HFF-Myc (cell line): ENCODE measurements around the gene NPC1L1.

Experiments
- DNase-seq: peaks from one replicate; pipeline ENCODE4 v3.0.0-alpha.2; 2011; ENCODE audit warnings: low read depth; ENCODE audit errors: extremely low read depth
- H3K4me3 ChIP-seq: replicated peaks from 2 replicates; pipeline ENCODE4 v1.5.1; 2011; ENCODE audit warnings: low read depth, mild to moderate bottlenecking, control low read depth, low read length
- CTCF ChIP-seq: IDR thresholded peaks from 2 replicates; pipeline ENCODE4 v1.5.1; 2012; ENCODE audit warnings: mild to moderate bottlenecking, low read depth, low read length, control low read depth; ENCODE audit errors: missing control alignments

The NPC1L1 gene

GRCh38 chr7:44539669-44540506, 1.2 kb downstream of the NPC1L1 start:
- no peak for DNase-seq
- no peak for TF ChIP-seq CTCF
- H3K4me3 ChIP-seq = no peak overlapping the region

GRCh38 chr7:44538798-44539668, 2.1 kb downstream of the NPC1L1 start:
- H3K4me3 ChIP-seq = no peak overlapping the region
- no peak for TF ChIP-seq CTCF
- DNase-seq = no peak

- TF ChIP-seq CTCF = no peak
- DNase-seq = no peak
- no peak overlapping the region for H3K4me3 ChIP-seq
Measured at GRCh38 chr7:44538093-44538797, 2.9 kb downstream of the NPC1L1 start.

GRCh38 chr7:44537442-44537841, 3.7 kb downstream of the NPC1L1 start:
- no peak for DNase-seq
- H3K4me3 ChIP-seq = no peak overlapping the region
- no peak for TF ChIP-seq CTCF

GRCh38 chr7:44536090-44536489, 5.0 kb downstream of the NPC1L1 start:
- no peak for TF ChIP-seq CTCF
- H3K4me3 ChIP-seq = no peak overlapping the region
- DNase-seq = no peak

- no peak overlapping the region for H3K4me3 ChIP-seq
- TF ChIP-seq CTCF = no peak
- DNase-seq = no peak
Measured at GRCh38 chr7:44535348-44536064, 5.6 kb downstream of the NPC1L1 start.
